NCI-H1048 (cell line): ENCODE results near the gene TPPP.
A peak's percentile ranks its signal among the peaks of the same experiment; 100 is the strongest.
"Not testable (repeated sequence)": the region's sequence is repeated elsewhere in the genome, so short reads cannot be mapped to it uniquely, and the experiment has no call there.

Experiments used
- DNase-seq: peaks from one replicate; lab custom pipeline; 2025; lab: John Stamatoyannopoulos, UW

Gene TPPP

DNA sequence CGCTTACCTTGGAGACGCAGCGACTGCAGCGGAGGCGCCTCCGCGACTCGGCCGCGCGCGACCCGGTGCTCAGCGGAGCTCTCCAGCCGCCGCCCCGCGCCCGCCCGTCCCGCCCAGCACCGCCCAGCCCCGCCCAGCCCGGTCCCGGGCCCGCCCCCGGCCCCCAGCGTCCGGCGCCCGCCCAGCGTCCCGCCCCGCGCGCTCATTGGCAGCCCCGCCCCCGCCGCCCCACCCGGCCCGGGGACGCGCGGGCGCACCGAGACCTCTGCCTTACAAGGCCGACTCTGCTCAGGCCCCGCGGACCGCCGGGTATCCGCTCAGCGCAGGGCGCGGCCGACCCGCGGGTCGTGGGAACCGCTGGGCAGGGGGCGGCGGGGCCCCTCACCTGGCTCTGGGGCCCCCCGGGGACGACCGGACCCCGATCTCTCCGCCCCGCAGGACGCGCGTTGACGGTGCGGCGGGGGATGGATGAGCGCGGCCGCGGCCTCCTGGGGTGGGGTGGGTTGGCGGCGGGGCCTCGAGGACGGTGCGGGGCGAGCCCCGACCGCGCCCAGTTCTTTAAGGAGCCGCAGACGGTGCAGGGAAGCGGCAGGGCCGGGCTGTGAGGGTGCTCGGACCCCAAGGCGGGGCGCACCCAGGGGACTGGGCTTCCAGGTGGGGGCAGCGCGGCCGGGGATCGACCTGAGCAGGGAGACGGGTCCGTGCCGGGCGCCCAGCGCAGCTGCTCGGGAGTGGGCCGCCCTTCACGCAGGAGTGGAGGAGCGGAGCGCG is at the start of gene TPPP:
TPPP (minus strand) TSS at position 82 of the 771 bp plus-strand sequence. CDS start 15,292 bp downstream, outside the sequence.
- peak; percentile 65 for DNase-seq

DNA sequence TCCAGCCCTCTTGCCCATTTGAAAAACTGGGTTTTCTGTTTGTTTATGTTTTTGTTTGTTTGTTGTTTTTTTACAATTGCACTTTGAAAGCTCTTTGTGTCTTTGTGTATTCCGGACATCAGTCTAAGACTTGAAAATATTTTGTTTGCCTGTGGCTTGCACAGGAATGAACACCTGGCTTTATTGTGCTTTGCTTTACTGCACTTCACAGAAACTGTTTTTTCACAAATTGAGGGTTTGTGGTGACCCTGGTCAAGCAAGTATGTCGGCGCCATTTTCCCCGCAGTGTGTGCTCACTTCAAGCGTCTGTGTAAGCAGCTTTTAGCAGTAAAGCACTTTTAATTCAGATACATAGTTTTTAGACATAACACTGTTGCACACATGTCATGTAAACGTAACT is 49.1 kb upstream of the TPPP start:
- DNase-seq = not testable (repeated sequence)

DNA sequence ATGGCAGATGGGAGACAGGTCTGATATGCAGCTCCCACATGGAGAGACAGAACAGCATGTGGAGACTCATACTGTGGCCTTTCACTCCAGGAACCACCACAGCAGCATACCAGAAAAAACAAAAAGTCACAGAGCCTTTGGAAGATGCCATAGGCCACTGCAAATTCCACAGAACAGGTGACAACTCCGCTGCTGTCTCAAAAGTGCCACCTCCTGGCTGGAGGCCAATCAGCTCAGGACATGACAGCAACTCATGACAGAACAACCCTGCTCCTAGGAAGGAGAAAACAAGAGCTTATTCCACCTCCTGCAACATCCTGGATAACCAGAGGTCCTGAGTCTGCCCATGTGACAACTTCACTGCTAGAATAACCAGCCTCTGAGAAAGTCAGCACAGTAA is 41.0 kb upstream of the TPPP start:
- not testable (repeated sequence) for DNase-seq

DNA sequence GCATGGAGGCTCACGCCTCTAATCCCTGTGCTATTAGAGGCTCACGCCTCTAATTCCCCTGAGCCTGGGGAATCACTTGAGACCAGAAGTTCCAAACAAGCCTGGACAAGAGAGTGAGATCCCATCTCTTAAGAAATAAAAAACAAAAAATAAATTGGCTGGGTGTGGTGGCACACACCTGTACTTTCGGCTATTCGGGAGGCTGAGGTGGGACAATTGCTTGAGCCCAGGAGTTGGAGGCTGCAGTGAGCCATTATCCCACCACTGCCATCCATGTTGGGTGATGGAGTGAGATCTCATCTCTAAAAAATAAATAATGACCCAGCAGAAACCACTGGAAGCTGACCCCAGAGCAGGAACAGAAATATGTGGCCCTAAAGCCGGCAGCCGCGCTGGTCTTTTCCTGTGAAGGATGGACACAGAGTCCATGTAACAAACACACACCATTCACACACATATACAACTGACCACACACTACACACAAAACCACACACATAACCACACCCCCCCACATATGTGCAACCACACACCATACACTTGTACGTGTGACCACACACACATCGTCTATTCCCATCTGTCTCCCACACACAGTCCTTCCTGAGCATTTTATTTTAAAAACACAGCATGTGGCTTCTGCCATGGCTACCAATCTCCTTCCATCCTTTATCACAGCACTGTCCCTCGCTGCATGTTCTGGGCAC is 39.8 kb upstream of the TPPP start:
- DNase-seq = not testable (repeated sequence)

DNA sequence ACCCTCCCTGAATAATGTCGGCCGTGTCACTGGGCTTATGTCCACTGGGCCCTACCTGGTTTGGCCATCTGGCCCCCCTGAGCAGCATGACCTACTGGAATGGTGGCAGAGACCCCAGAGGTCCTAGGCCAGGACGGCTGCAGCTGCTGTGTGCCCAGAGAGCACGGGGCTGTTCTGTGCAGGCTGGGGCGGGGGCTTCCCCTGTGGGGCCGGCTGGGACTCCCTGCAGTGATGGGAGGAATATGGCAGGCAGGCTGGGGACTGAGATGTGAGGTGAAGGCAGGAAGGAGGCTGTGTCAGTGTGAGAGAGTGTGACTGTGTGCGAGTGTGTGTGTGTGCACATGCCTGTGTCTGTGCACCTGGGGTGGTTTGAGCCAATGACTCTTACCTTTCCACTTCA is 36.1 kb upstream of the TPPP start:
- DNase-seq = not testable (repeated sequence)

DNA sequence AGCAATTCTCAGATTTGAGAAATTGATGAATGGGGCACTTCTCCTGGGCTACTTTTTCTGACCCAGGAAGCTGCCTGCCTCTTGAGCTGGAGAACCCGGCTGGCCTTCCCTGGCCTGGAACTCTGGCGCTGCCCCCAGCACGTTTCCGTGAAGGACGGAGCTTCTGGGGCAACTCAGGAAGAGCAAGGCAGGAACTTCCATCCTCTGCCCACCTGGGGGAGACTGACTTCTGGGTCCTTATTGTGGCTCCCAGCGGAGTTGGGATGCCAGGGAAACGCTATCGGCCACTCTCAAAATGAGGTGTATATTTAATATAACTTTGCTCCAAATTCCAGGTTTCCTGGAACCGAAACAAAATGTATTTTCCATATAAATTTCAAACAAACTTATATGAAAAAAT is 33.9 kb upstream of the TPPP start:
- DNase-seq = not testable (repeated sequence)

DNA sequence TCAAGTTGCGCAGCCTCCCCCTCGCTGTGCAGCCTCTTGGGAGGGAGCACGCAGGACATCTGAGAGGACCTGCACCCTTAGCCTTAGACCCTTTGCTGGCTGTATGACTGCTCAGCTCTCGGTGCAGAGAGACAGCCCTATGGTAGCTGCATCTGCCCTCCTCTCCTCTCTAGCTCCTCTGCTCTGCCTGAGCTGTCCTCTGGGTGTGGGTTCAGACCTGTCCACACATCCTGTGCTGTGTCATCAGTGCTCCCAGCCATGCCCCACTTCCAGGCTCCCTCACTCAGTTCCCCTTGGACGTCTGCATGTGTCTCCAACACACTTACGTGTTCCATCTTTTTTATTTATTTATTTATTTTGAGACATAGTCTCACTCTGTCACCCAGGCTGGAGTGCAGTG is 30.7 kb upstream of the TPPP start:
- not testable (repeated sequence) for DNase-seq

DNA sequence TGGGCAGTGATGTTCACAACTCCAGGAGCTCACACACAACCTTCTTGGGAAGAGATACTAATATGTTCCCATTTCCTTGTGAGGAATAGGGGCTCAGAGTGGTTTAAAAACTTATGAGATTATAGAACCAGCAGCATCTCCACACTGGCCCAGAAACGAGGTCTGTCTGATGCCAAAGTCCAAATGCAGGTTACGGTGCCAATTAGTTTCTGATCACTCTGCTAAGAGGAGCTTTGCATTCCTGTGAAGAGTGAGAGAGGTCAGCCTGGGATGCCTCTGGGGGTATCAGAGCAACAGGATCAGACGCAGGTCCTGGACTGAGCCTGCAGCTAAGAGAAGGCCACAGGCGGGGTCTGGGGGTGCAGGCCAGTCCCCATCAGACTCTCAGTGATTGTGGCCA is 30.2 kb upstream of the TPPP start:
- DNase-seq = not testable (repeated sequence)

DNA sequence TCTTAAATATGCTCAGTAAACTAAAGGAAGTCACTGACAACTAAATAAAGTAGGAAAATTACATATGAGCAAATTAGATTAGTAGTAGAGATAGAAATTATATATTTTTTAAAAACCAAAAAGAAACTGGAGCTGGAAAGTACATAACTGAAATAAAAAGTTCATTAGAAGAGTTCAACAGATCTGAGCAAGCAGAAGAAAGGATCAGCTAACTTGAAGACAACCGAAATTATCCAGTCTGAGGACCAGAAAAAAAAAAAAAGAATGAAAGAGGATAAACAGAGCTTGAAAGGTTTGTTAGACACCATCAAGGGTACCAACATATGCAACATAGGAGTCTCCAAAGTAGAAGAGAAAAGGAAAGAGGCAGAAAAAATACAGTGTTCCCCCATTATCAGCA is 26.2 kb upstream of the TPPP start:
- DNase-seq = not testable (repeated sequence)

DNA sequence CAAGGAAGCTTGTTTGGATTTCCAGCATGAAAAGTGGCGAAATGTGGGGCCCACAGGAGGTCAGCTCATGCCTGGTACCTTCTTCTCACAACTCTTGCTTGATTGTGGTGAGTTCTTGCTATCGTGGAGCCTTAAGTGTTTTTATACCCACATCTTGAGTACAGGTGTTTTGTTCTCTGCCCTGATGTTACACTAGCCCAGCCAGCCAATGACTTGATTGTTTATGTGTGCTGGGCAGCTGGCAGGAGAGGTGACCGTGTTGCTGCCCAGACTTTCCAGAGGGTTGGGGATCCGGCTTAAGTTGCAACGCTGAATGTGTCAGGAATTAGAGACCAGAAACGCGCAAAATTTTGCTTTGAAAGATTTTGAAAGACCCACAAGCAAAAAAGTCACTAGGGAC is 24.0 kb upstream of the TPPP start:
- no peak for DNase-seq

DNA sequence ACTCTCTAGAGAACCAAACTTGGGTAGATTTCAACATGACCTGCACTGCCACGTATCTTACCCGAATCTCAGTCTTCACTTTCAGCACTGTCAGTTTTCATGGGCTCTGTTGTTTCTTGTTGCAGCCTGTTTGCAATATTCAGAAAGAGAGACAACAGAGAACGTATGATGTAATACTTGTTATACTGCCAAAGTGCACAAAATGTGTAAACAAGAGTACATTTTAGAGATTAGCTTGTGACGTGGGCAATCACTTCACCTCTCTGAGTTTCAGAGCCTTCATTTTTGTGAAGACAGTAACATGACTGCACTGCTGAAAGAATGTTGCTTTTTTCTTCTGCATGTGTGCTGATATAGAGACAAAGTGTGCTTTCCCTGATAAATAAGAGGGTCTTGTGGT is 23.6 kb upstream of the TPPP start:
- DNase-seq = not testable (repeated sequence)

DNA sequence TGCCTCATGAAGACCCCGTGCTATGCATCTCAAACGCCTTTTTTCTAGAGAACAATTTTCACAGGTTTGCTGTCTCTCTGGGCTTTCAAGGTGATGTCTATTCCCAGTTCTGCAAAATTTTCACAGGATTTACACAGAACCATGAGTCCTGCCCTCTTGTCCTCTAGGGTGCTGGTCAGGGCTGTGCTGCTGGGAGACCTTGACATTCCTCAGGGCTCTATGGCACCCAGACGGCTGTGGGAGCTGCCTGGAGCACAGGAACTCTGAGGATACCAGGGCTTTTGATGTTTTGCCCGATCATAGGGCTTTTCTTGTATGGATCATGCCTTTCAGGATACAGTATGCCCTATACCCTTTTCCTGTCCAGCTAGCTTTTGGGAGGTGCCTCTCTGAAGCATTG is 22.5 kb upstream of the TPPP start:
- not testable (repeated sequence) for DNase-seq

DNA sequence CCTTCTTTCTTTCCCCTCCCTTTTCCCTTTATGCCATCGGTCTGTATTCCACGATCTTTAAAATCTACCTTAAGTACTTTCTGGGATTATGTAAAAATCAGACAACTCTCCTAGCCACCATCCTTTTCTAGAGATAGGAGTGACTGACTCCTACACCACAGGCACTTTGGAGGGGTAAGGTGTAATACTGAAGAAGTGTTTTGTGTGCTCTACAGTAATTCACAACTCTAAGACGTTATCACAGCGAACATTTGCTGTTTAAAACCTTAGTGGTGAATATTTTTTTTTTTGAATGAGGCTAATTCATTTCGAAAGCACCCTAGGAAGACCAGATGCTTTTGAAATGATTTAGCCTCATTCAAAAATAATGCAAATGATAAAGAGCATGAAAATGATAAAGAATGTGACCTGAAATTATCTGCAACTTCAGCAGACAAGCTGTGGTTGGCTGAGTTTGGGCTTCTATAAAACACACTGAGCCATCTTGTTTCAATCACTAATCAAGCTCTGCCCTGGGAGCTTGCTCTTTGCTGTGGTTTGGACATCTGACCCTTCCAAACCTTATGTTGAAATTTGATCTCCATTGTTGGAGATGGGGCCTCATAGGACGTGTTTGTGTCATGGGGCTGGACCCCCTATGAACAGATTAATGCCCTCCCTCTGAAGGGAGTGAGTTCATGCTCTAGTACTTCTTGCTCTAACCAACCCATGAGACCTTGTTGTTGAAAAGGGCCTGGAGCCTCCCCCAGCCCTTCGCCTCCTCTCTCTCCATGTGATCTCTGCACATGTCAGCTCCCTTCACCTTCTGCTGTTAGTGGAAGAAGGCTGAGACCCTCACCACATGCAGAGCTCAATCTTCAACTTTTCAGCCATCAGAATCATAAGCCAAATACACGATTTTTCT is 21.3 kb upstream of the TPPP start:
- DNase-seq = not testable (repeated sequence)

DNA sequence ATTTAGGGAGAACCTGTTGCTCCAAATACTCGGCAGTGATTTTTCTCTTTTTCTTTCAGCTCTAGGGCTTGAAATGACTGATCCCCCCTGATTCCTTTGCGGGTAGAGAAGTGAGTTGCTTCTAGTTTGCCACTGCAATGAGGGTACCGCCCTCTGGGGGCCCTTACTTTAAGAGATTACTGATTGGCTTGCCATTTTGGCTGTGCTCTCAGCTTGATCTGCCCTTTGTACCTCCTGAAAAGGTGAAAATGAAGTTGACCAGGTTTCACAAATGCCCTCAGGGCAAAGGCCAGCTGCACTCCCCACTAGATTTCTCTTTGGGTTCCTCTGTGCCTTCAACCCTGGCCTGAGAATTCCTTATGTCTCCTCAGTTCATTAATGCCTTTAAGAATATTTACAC is 20.5 kb upstream of the TPPP start:
- not testable (repeated sequence) for DNase-seq

DNA sequence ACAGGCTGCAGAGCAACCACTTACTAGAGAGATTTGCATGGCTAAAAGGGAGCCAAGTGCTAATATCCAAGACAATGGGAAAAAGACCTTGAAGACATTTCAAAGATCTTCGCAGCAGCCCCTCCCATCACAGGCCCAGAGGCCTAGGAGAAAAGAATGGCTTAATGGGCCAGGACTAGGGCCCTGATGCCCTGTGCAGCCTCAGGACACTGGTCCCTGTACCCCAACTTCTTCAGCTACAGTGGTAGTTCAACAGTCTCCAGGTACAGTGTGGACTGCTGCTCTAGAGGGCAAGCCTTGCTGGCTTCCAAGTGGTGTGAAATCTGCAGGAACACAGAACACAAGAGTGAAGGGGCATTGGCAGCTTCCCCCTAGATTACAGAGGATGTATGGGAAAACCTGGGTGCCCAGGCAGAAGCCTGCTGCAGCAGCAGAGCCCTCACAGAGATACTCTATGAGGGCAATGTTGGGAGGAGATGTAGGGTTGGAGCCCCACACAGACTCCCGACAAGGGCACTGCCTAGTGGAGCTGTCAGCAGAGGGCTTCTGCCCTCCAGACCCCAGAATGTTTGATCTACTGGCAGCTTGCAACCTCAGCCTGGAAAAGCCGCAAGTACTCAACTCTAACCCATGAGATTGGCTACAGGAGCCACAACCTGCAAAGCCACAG is 15.8 kb upstream of the TPPP start:
- DNase-seq = not testable (repeated sequence)

DNA sequence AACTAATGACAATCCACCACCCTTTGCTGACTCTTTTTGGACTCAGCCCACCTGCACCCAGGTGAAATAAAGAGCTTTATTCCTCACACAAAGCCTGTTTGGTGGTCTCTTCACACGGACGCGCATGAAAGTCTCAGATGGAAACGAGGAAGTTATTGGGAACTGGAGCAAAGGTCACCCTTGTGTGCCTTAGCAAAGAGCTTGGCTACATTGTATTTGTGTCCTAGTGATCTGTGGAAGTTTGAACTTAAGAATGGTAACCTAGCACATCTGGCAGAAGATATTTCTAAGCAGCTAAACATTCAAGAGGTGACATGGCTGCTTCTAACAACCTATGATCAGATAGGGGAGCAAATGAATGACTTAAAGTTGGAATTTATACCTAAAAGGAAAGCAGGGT is 15.2 kb upstream of the TPPP start:
- not testable (repeated sequence) for DNase-seq

DNA sequence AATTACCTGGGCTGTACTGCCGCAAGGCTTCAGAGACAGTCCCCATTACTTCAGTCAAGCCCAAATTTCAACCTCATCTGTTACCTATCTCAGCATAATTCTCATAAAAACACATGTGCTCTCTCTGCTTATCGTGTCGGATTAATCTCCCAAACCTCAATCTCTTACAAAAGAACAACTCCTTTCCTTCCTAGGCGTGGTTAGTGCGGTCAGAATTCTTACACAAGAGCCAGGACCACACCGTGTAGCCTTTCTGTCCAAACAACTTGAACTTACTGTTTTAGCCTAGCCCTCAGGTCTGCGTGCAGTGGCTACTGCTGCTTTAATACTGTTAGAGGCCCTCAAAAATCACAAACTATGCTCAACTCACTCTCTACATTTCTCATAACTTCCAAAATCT is 13.0 kb upstream of the TPPP start:
- not testable (repeated sequence) for DNase-seq

DNA sequence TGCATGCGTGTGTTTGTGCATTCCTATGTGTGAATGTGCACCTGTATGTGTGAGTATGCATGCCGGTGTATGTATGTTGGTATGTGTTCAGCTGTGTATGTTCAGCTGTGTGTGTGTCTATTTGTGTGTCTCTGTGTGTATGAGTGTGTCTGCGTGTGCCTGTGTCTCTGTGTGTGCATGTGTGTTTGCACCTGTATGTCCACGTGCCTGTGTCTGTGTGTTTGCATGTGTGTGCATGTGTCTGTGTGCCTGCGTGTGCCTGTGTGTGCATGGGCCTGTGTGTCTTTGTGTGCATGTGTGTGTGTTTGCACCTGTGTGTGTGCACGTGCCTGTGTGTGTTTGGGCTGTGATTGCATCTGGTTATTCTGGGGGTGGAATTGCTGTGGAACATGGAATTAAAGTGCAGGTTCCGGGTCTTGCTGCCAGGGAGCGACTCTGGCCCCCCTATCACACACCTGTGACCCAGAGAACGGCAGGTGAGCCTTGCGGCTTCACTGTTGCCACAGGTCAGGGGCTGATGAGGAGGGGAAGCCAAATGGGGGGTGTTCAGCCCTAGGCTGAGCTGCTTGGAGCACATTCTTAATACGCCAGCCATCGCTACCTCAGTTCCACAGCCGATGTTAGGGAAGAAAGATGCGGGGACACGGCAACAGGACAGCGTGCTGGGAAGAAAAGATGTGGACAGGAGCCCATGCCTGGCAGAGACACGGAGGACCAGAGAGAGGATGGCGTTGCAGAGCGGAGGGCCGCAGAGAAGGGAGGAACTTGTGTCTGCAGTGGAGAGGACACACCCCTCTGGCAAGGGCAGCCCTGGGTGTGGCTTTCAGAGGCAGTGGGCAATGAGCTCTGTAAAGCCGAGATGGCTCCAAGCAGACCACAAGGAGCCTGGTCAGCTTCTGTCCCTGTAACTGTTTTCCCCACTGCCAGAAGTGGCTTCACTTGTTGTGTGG is 3.9 kb upstream of the TPPP start:
- DNase-seq = not testable (repeated sequence)

DNA sequence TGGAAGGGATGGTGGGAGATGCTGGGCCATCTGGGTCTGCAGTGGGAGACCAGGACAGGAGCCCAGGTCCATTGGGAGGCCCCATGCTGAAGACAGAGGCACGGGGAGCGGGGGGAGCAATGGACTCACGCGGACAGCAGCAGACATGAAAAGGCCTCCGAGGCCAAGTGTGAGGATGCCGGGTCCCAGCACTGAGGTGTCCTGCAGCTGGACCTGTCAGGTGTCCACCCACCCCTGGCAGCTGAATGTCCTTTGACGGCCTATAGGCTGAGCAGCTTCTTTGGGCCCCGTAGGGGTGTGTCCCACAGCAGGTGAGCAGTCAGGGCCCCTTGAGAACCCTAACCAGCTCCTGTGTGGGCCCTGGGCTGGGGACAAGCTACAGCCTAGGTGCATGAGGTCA is 3.0 kb upstream of the TPPP start:
- not testable (repeated sequence) for DNase-seq

DNA sequence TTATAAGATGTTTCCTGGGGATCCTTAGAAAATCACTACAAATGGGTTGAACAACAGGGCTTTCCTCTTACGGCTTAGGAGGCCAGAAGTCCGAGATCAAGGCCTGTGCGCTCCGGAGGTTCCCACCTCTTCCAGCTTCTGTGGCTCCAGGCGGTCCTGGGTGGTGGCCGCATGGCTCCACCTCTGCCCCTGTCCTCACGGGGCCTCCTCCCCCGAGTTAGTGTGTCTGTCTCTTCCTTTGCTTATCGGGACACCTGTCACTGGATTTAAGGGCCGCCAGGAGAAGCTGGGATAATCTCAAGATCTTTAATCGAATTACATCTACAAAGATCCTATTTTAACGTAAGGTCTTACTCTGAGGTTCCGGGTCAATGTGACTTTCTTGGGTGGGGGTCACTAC is 2.3 kb upstream of the TPPP start:
- not testable (repeated sequence) for DNase-seq

DNA sequence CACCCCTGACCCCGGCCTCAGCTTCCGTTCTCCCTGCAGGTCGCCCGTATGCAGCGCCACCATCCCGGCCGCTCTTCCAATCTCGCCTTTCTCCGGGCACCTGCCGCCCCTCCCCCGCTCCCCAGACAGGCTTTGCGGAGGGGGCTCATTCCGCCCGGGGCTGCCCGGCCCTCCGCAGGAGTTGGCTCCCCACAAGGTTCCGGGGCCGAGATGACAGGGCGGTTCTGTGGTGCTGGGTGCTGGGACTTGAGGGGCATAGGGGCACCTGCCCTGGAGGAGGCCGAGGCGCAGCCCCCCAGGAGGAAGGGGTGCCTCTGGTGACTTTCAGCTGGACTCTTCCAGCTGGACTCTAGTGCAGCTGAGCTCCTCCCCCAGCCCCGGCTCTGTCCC is 885 bp upstream of the TPPP start:
- DNase-seq = not testable (repeated sequence)
